ENCODE results near the gene ACR.

GRCh38 chr22:50726643-50727340, 11.2 kb upstream of the ACR start:
- no peak for TF ChIP-seq CTCF (IDR thresholded peaks at IDR 0.05; ENCODE audit: insufficient read depth, low read length, poor library complexity, severe bottlenecking)
- TF ChIP-seq EZH2phosphoT487 (conservative IDR thresholded peaks at IDR 0.05; ENCODE audit: low read length): no peak
